B cell (primary cell): Measurements from ENCODE around the gene BRSK2. TPM values are rescaled to one million over a fixed set of nuclear protein-coding genes. Genes with fewer than 3 reads are reported as not detected.

ENCODE experiments used
- ATAC-seq: fragments of 200-7000 bp; cut with Tn5 transposase; one replicate; pipeline ENCODE4 v1.10.0; 2021; ENCODE audit warnings: low read depth, mild to moderate bottlenecking, moderate number of reproducible peaks, moderate library complexity
- CTCF ChIA-PET: fragments of 350-600 bp; sonication (Branson Sonifier 250); formaldehyde crosslinking; loops from one replicate; lab custom pipeline; 2021; ENCODE audit warnings: antibody characterized with exemption, inconsistent platforms; lab: Charles Lee
- POLR2A ChIA-PET: fragments of 350-600 bp; sonication (Branson Sonifier 250); formaldehyde crosslinking; loops from one replicate; lab custom pipeline; 2021; ENCODE audit warnings: antibody characterized with exemption; lab: Charles Lee
- DNase-seq: peaks from one replicate; pipeline ENCODE4 v3.0.0; 2013
- H2AFZ ChIP-seq: 2 replicates; pipeline ENCODE4 v1.6.1; 2012; ENCODE audit warnings: mild to moderate bottlenecking, low read depth, low read length; ENCODE audit not compliant: insufficient read depth, poor library complexity, severe bottlenecking
- H3K27ac ChIP-seq, 2 donors: 1 replicate in 1 of 2; 2 replicates in 1 of 2; pipeline ENCODE4 v1.5.1; 2012 to 2013; ENCODE audit warnings: low read length in 2 of 2, mild to moderate bottlenecking in 2 of 2, moderate library complexity in 1 of 2
- H3K27me3 ChIP-seq, 4 experiments: fragments of 200-600 bp in 1 of 4; sonication (generic) in 1 of 4; replicated peaks in 1 of 4; 1 replicate in 2 of 4; 2 replicates in 2 of 4; pipeline versions ENCODE4 v1.6.1 to v1.7.0; 2013 to 2016; ENCODE audit warnings: low read length in 3 of 4, mild to moderate bottlenecking in 2 of 4, mixed read lengths in 1 of 4, moderate library complexity in 1 of 4; ENCODE audit not compliant: insufficient read depth in 4 of 4, control insufficient read depth in 3 of 4; ENCODE audit errors: control extremely low read depth in 1 of 4
- H3K36me3 ChIP-seq, 2 experiments: replicated peaks in 1 of 2; 1 replicate in 1 of 2; 2 replicates in 1 of 2; pipeline versions ENCODE4 v1.6.1 to v1.7.1; 2013; ENCODE audit warnings: low read length in 1 of 2; ENCODE audit not compliant: insufficient read depth in 2 of 2, control insufficient read depth in 1 of 2; ENCODE audit errors: control extremely low read depth in 1 of 2, extremely low read depth in 1 of 2
- H3K4me1 ChIP-seq, 2 donors: fragments of 200-600 bp in 1 of 2; sonication (generic) in 1 of 2; 1 replicate in 1 of 2; 2 replicates in 1 of 2; pipeline versions ENCODE4 v1.5.1 to v1.6.1; 2013 to 2017; ENCODE audit warnings: low read length in 2 of 2; ENCODE audit not compliant: control insufficient read depth in 2 of 2, insufficient read depth in 2 of 2
- H3K4me2 ChIP-seq: replicated peaks from 2 replicates; pipeline ENCODE3; 2012; ENCODE audit warnings: mild to moderate bottlenecking, low read depth, low read length; ENCODE audit not compliant: poor library complexity, severe bottlenecking
- H3K4me3 ChIP-seq, 5 experiments: fragments of 200-600 bp in 1 of 5; sonication (generic) in 1 of 5; 1 replicate in 3 of 5; 2 replicates in 2 of 5; pipeline versions ENCODE4 v1.5.1 to v1.7.0; 2011 to 2016; ENCODE audit warnings: low read length in 4 of 5, mild to moderate bottlenecking in 4 of 5, low read depth in 2 of 5, control low read depth in 1 of 5, moderate library complexity in 1 of 5; ENCODE audit not compliant: insufficient read depth in 1 of 5; ENCODE audit errors: control extremely low read depth in 1 of 5, extremely low read depth in 1 of 5
- H3K79me2 ChIP-seq: fragments of 200-600 bp; sonication (generic); one replicate; pipeline ENCODE4 v1.6.0; 2016; ENCODE audit warnings: low read length; ENCODE audit not compliant: control insufficient read depth, insufficient read depth
- H3K9ac ChIP-seq: fragments of 200-600 bp; sonication (generic); 2 replicates; pipeline ENCODE4 v1.6.1; 2017; ENCODE audit warnings: mild to moderate bottlenecking, low read length, moderate library complexity
- H3K9me3 ChIP-seq, 3 donors: one replicate each; pipeline versions ENCODE4 v1.6.1 to v1.7.1; 2013; ENCODE audit warnings: low read length in 2 of 3; ENCODE audit not compliant: control insufficient read depth in 2 of 3, insufficient read depth in 1 of 3; ENCODE audit errors: control extremely low read depth in 1 of 3
- H4K20me1 ChIP-seq: 2 replicates; pipeline ENCODE4 v1.6.0; 2012; ENCODE audit warnings: mild to moderate bottlenecking, low read length; ENCODE audit not compliant: insufficient read depth, control insufficient read depth, poor library complexity, severe bottlenecking
- H3K27ac Mint-ChIP-seq: one replicate; pipeline ENCODE4 v1.8.0; 2021; ENCODE audit warnings: mixed read lengths
- H3K27me3 Mint-ChIP-seq: one replicate; pipeline ENCODE4 v1.8.0; 2021; ENCODE audit warnings: mixed read lengths
- H3K4me1 Mint-ChIP-seq: one replicate; pipeline ENCODE4 v1.8.0; 2021; ENCODE audit warnings: mixed read lengths
- H3K4me3 Mint-ChIP-seq: one replicate; pipeline ENCODE4 v1.8.0; 2021; ENCODE audit warnings: mixed read lengths
- H3K9me3 Mint-ChIP-seq: one replicate; pipeline ENCODE4 v1.8.0; 2022; ENCODE audit warnings: mixed read lengths; ENCODE audit not compliant: insufficient read depth
- EZH2 ChIP-seq: IDR thresholded peaks from 2 replicates; pipeline ENCODE4 v1.6.1; 2012; ENCODE audit warnings: borderline replicate concordance, low read depth, mild to moderate bottlenecking, moderate library complexity, low read length; ENCODE audit not compliant: insufficient read depth, poor library complexity, severe bottlenecking
- WGBS: methylation state at CpG from one replicate; pipeline ENCODE4 v1.1.5; 2013; ENCODE audit warnings: missing lambda C conversion rate; ENCODE audit not compliant: insufficient coverage; 5-methylcytosine and 5-hydroxymethylcytosine counted together
- intact Hi-C: fragments of 100-400 bp; cut with micrococcal nuclease; formaldehyde crosslinking; loops from one replicate; pipeline ENCODE4 v1.10.0; 2022
- polyA plus RNA-seq: library from polyadenylated mRNA; depleted of rRNA; stranded (reverse); fragments of >200 nt; gene quantifications from 2 replicates; pipeline ENCODE4 v1.2.3, GENCODE V29; 2012
- total RNA-seq, 2 donors: library from RNA; stranded (reverse); fragments of 120-200 nt in 1 of 2; gene quantifications; 1 replicate in 1 of 2; 2 replicates in 1 of 2; pipeline versions ENCODE4 v1.2.3 to v1.2.4, GENCODE V29; 2013 to 2022
- TF ChIP-seq, protein P1 (sequence below): fragments of 200-600 bp; IDR thresholded peaks from one replicate; pipeline ENCODE4 v1.8.0; 2022; ENCODE audit warnings: antibody characterized with exemption, mild to moderate bottlenecking

The BRSK2 gene
- total and polyA plus RNA-seq, 2 donors (not counting 1 experiment from before 2014, with no cell fraction given): 0.51 to 0.79 TPM

DNA sequence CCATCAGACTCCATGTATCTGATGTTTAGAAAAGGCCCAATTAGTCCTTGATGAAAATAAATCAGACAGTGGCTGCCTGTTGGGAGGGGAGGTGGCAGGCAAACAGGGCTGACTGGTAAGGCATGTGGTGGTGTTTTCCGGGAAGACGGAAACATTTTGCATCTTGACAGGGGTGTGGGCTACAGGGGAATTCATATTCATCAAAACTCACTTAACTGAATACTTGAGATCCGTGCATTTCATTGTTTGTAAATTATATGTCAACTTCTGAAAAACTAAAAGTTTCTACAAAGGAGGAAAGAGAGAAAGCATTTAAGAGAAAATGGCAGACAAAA lies 107.0 kb downstream of the BRSK2 start:
- Mint-ChIP-seq H3K27me3 (no peaks in the 10 kb centered on the region), H3K9me3 (peaks cover 3% of the 10 kb centered on the region), H3K4me3 (no peak overlapping the region), H3K4me1 (peaks cover 57% of the 10 kb centered on the region), H3K27ac (no peak overlapping the region)
- ChIA-PET CTCF (no interaction called here), POLR2A (no interaction called here)
- H3K36me3 ChIP-seq: peaks cover 0 to 10% of the 10 kb centered on the region in 2 experiments
- H2AFZ ChIP-seq: no peak overlapping the region
- no peak for ATAC-seq
- no peak overlapping the region for H3K4me3 ChIP-seq
- H3K9me3 ChIP-seq: peaks cover 0 to 13% (median 0%) of the 10 kb centered on the region in 3 donors
- no peak overlapping the region for H3K27ac ChIP-seq
- intact Hi-C loops: no loop called here
- peaks cover 0 to 12% of the 10 kb centered on the region in 2 donors for H3K4me1 ChIP-seq
- H3K9ac ChIP-seq: no peak overlapping the region
- peaks cover 98% of the 10 kb centered on the region for H3K79me2 ChIP-seq
- WGBS: no CpG with 5 or more reads among the region's 3 CpGs
- no peak for TF ChIP-seq EZH2
- TF ChIP-seq, protein P1, sequence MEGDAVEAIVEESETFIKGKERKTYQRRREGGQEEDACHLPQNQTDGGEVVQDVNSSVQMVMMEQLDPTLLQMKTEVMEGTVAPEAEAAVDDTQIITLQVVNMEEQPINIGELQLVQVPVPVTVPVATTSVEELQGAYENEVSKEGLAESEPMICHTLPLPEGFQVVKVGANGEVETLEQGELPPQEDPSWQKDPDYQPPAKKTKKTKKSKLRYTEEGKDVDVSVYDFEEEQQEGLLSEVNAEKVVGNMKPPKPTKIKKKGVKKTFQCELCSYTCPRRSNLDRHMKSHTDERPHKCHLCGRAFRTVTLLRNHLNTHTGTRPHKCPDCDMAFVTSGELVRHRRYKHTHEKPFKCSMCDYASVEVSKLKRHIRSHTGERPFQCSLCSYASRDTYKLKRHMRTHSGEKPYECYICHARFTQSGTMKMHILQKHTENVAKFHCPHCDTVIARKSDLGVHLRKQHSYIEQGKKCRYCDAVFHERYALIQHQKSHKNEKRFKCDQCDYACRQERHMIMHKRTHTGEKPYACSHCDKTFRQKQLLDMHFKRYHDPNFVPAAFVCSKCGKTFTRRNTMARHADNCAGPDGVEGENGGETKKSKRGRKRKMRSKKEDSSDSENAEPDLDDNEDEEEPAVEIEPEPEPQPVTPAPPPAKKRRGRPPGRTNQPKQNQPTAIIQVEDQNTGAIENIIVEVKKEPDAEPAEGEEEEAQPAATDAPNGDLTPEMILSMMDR: no peak
- H4K20me1 ChIP-seq: peaks cover 93% of the 10 kb centered on the region
- no peaks in the 10 kb centered on the region for H3K27me3 ChIP-seq
- no peak for DNase-seq
- no peak overlapping the region for H3K4me2 ChIP-seq

DNA sequence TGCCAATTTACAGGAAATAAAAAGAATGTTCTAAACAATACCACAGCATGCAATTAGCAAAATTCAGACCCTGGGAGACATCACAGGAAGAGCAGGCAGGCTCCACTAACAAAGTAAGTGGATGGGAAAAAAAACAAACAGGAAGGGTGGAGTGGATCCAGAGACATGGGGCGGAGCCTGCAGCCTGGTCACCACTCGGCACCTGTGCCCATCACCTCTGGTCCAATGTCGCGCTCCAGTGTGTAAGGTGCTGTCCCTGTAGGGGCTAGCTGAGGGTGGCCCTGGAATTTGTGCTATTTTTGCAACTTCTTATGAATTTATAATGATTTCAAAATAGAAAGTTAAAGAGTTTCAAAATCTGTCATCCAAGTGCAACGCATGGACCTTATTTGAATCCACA lies 107.9 kb downstream of the BRSK2 start:
- no peak overlapping the region for H3K4me3 Mint-ChIP-seq

More for the DNA sequence above, 107.9 kb downstream of the BRSK2 start:
- WGBS: 86% methylated on average over 2 of the region's 5 CpGs
- no peak overlapping the region for H3K9ac ChIP-seq
- H3K4me2 ChIP-seq: no peak overlapping the region
- peaks cover 0 to 13% (median 0%) of the 10 kb centered on the region in 3 donors for H3K9me3 ChIP-seq
- H3K27ac ChIP-seq: no peak overlapping the region
- no peaks in the 10 kb centered on the region for H3K27me3 Mint-ChIP-seq
- peaks cover 53% of the 10 kb centered on the region for H3K4me1 Mint-ChIP-seq
- ChIA-PET CTCF (no interaction called here), POLR2A (no interaction called here)
- TF ChIP-seq EZH2: no peak
- TF ChIP-seq, protein P1: no peak
- peaks cover 98% of the 10 kb centered on the region for H3K79me2 ChIP-seq
- no peak for ATAC-seq
- no peaks in the 10 kb centered on the region for H3K27me3 ChIP-seq
- DNase-seq: no peak
- H3K27ac Mint-ChIP-seq: no peak overlapping the region
- H3K9me3 Mint-ChIP-seq: peaks cover 3% of the 10 kb centered on the region
- H3K4me1 ChIP-seq: peaks cover 0 to 12% of the 10 kb centered on the region in 2 donors
- H3K36me3 ChIP-seq: peaks cover 0 to 10% of the 10 kb centered on the region in 2 experiments
- H2AFZ ChIP-seq: no peak overlapping the region
- peaks cover 93% of the 10 kb centered on the region for H4K20me1 ChIP-seq
- H3K4me3 ChIP-seq: no peak overlapping the region
- intact Hi-C loops: no loop called here
